HG02610 (cell line): Measurements from ENCODE around the gene ADGRB3.
"Not testable (repeated sequence)": the region's sequence is repeated elsewhere in the genome, so short reads cannot be mapped to it uniquely, and the experiment has no call there.

Experiments
- ATAC-seq: cut with Tn5 transposase; IDR thresholded peaks from one replicate; pipeline ENCODE4 v1.9.1; 2021; ENCODE audit warnings: mild to moderate bottlenecking, moderate library complexity; ENCODE audit not compliant: unreplicated experiment

Gene ADGRB3

GRCh38 chr6:68735866-68736265, 100.8 kb downstream of the ADGRB3 start:
- ATAC-seq: no peak

GRCh38 chr6:68737061-68737460, 102.0 kb downstream of the ADGRB3 start:
- ATAC-seq: no peak

GRCh38 chr6:68738039-68738438, 103.0 kb downstream of the ADGRB3 start:
- ATAC-seq: no peak

GRCh38 chr6:68740828-68741500, 105.9 kb downstream of the ADGRB3 start:
- no peak for ATAC-seq

- no peak for ATAC-seq
These were observed 106.7 kb downstream of the ADGRB3 start for GRCh38 chr6:68741501-68742386.

- no peak for ATAC-seq
These were observed 108.0 kb downstream of the ADGRB3 start for GRCh38 chr6:68743099-68743498.

- ATAC-seq: not testable (repeated sequence)
These were observed 109.3 kb downstream of the ADGRB3 start for GRCh38 chr6:68744376-68744775.

GRCh38 chr6:68746376-68746775, 111.3 kb downstream of the ADGRB3 start:
- no peak for ATAC-seq

- no peak for ATAC-seq
These were observed 112.2 kb downstream of the ADGRB3 start for GRCh38 chr6:68747110-68747790.

GRCh38 chr6:68747832-68748231, 112.8 kb downstream of the ADGRB3 start:
- not testable (repeated sequence) for ATAC-seq

- no peak for ATAC-seq
These were observed 119.7 kb downstream of the ADGRB3 start for GRCh38 chr6:68754681-68755213.

GRCh38 chr6:68756454-68757375, 121.6 kb downstream of the ADGRB3 start:
- no peak for ATAC-seq

- ATAC-seq: no peak
These were observed 122.7 kb downstream of the ADGRB3 start for GRCh38 chr6:68757821-68758220.

GRCh38 chr6:68758559-68758958, 123.5 kb downstream of the ADGRB3 start:
- no peak for ATAC-seq

- no peak for ATAC-seq
These were observed 125.4 kb downstream of the ADGRB3 start for GRCh38 chr6:68760485-68760884.

GRCh38 chr6:68760941-68761676, 126.0 kb downstream of the ADGRB3 start:
- ATAC-seq: no peak

- ATAC-seq: no peak
These were observed 126.9 kb downstream of the ADGRB3 start for GRCh38 chr6:68761985-68762384.

GRCh38 chr6:68771426-68771825, 136.3 kb downstream of the ADGRB3 start:
- ATAC-seq: no peak

- no peak for ATAC-seq
These were observed 139.8 kb downstream of the ADGRB3 start for GRCh38 chr6:68774843-68775242.

- ATAC-seq: no peak
These were observed 141.3 kb downstream of the ADGRB3 start for GRCh38 chr6:68776354-68776753.
